Measurements from ENCODE around the gene PIK3C2B.

The PIK3C2B gene

DNA sequence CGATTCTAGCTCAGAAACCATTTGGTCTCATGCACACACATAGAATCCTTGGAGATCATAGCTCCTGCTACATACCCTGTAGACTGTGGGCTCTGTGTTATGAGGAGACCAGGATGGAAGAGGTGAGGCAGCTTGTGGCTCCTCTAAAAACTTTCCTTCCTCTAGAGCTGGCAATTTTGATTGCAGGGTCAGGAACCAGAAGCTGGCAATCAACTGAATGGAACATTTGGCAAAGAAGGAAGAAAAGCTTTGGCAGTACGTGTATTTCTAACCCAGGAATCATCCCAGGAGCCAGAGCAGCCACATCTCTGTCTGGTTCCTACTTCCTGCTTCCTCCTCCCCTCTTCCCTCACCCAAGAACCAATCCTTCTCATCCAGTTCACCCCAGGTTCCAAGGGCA is 15.7 kb downstream of the PIK3C2B start:
- DNase-seq = no peak

DNA sequence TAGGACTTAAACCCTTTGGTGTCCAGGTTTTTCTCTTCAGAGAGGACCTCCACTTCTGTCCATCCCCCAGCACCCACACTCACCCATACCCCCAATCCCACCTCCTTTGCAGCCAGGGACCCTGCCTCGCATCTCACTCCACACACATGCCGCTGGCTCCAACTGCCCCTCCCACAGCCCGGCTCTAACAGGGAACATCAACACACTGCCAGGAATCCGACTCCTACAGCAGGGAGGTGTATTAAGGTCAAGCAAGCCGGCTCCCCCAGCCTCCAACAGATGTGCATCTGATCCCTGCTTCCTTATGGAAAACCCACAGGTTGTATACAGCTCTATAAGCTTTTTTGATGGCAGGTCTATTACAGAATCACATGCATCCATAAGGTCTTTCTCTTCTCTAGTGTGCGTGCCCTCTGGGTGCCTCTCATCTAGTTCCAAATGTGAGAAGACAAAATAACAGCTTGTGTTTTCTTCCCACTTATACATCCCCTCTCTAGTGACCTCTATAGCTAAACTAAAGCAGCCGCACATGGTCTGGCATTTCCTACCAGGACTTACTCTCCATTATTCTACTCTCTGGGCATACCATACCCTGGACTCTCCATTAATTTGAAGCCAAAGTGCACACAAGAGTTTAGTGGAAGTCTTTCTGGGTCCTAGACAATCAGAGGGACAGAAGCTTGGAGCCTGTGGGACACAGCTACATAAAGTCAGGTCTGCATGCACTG is 16.3 kb downstream of the PIK3C2B start:
- DNase-seq = no peak

DNA sequence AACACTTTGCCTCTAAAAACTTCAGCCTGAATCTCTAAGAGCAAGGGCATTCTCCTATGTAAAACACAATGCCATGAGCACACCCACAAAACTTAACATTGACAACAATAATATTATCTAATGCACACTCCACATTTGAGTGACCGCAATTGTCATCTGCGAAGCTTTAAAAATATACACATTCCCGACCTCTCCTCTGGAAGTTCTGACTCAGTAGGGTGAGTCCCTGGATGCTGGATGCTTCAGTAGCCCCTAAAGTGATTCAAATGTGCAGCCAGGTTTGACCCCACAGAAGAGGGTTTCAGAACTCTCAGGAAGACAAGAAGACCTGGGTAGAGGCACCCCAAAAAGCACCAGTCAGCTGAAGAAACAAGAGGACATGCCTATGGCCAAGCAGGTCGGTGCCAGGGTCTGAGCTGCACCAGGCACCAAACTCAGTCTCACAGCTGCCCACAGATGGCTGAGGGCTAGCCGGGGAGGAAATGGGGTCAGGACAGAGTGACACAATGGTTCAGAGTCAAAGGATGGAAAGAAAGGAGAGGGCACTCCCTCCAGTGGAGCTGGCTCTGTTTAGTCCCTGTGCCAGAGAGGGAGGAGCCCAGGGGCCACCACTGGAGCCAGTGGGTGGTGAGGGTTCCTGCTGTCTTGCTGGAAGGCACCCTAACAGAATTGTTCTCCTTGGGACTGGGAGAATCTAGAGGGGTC is 17.4 kb downstream of the PIK3C2B start:
- no peak for DNase-seq

DNA sequence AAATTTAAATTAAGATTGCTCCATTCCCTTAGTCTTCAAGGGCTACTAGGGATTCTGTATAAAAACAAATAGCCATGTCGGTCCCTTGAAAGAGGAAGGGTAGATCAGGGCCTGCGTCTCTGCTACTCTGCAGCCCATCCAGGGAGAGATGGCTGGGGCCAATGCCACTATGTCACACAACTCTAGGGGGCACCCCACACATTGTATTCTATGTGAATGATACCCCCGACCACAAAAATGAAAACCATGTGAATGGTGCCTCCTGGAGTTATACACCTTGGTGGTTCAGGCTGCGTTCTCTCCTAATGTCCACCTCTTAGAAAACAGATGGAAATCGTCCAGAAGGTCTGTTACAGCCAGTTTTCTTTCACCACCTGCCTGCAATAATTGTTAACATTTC is 18.0 kb downstream of the PIK3C2B start:
- no peak for DNase-seq

DNA sequence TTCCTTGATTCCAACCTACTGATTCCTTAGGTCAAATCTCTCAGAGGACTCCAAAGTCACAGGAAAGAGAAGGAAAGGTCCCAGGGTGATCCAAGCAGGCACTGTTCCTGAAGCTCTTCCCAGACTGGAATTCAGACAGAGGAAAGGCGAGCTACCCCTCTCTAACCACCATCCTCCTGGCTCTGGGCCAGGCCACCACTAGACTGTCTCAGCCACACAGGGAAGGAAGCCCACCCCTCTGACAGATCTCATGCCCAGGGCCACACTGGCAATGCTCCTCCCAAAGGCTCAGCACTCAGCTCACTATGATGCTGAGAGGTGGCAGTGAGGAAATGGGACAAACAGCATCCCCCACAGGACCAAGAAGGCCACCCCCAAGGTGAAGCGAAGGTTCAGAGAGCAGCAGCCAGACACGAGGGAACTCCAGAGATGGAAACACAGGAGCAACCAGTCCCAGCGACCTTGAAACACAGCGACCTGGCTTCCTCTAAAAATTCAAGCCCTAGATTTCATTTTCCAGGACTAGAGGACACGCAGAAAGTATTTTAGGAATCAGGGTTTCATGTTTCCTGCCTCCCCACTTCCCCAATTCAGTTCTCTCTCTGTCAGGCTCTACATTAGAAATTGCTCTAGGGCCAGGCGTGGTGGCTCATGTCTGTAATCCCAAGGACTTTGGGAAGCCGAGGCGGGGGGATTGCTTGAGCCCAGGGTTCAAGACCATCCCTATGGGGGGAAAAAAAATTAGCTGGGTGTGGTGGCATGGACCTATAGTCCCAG is 18.8 kb downstream of the PIK3C2B start:
- DNase-seq = no peak

DNA sequence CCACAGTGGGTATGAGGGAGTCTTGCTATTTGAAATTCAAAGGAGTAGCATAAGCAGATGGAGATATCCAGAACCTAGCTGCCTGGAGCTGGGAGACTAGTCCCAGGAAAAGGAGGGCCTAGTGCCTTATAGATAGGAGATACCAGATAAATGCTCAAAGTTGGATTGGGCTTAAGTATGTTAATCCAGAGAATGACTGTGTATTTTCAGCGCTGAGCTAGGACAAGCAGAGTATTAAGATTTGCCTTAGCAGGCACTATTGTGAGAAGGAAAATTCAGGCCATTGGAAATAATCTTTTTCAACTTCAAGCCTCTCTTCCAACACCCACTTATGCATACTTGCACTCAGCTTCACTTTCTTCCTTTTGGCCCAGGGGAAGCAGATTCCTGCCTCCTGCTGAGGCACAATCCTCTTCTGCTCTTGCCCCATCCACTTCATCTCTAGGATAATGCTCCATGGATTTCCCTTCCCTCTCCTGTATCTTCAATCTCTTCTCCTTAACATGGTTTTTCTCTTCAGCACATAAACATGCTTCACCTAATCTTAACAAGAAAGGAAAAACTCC is 21.1 kb downstream of the PIK3C2B start:
- DNase-seq = no peak

DNA sequence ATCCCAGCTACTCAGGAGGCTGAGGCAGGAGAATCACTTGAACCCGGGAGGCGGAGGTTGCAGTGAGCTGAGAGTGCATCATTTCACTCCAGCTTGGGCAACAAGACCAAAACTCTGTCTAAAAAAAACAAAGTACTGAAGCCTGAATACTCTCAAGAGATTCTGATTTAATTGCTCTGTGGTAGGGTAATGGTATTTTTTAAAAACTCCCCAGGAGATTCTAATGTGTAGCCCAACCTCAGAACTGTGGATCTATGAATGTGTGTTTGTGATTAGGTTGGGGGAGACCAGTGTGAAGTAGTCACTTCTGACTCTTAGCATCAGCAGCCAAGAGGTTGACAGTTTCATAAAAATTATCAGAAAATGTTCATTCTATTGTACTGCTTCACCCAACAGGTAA is 21.9 kb downstream of the PIK3C2B start:
- no peak for DNase-seq

DNA sequence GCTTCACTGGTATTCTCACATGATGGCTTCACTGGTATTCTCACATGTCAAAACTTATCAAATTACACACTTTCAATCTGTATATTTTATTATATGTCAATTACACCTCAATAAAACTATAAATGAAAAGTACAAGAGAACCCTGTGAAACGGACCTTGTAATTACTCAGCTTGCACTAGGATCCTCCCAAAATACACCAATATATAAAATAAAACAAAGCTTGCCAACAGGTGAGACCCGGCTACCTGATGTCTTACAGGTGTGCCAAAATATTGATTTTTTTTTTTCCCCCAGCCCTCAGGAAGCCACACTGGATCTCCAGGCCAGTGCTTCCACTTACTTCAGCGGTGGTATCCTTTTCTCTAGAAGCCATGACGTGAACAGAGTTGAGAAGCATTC is 22.9 kb downstream of the PIK3C2B start:
- no peak for DNase-seq

DNA sequence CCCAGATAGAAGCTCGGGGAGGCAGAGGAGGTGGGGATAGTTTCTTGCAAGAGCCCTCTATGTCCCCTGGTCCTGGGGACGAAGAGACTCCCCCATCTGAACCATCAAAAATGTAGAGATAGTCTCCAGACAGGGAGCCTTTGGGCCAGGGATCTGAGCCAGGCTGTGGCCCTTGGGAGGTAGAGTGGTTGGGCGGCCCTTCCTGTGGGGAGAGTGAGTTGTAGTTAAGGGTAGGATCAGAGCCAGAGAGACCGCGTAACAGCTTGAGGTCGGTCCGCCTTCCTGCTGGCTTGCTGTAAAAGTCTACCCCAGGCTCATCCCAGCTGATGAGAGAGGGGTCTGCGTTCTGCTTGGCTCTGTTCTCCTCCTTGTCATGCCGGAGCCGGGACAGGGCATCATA is 25.3 kb downstream of the PIK3C2B start:
- no peak for DNase-seq

DNA sequence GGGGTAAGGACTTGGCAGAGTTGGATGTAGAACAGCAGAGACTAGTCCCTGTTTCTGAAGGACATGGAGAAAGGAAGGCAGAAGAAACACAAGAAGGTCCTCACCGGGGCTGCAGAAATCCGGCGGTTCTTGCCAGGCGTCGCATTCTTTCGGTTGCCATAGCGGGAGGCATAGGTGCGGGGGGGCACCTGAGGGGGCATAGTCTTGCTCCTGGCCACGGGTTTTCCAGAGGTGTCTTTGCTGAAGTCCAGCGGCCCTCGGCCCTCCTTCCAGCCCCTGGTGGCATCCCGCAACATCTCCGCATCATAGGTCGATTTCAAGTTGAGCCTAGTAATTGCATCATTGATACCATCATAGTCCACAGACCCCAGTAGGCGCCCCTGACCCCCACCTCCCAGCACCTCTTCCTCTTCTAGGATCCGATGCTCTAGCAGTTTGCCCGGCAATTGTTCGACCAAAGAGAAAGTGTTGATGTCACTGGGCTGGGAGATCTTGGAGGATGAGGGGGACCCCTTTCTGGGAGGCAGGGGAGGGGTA is 25.8 kb downstream of the PIK3C2B start:
- no peak for DNase-seq

DNA sequence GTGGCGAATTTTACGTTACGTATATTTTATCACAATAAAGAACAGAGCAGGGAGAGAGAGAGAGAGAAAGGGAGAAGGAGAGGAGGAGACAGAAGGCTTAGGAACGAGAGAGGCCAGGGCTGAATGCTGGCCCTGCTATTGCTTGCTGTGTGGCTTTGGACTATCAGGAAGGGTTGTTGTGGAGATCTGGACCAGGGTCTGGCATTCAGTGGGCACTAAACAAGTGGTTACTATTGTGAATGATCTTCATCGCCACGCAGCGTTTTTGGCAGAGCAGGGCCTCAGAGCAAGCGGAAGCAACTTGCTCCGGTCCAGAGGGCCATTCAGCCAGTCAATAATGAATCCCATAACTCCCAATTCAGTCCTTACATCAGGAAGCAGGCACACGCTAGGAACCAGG is 26.4 kb downstream of the PIK3C2B start:
- DNase-seq = no peak

DNA sequence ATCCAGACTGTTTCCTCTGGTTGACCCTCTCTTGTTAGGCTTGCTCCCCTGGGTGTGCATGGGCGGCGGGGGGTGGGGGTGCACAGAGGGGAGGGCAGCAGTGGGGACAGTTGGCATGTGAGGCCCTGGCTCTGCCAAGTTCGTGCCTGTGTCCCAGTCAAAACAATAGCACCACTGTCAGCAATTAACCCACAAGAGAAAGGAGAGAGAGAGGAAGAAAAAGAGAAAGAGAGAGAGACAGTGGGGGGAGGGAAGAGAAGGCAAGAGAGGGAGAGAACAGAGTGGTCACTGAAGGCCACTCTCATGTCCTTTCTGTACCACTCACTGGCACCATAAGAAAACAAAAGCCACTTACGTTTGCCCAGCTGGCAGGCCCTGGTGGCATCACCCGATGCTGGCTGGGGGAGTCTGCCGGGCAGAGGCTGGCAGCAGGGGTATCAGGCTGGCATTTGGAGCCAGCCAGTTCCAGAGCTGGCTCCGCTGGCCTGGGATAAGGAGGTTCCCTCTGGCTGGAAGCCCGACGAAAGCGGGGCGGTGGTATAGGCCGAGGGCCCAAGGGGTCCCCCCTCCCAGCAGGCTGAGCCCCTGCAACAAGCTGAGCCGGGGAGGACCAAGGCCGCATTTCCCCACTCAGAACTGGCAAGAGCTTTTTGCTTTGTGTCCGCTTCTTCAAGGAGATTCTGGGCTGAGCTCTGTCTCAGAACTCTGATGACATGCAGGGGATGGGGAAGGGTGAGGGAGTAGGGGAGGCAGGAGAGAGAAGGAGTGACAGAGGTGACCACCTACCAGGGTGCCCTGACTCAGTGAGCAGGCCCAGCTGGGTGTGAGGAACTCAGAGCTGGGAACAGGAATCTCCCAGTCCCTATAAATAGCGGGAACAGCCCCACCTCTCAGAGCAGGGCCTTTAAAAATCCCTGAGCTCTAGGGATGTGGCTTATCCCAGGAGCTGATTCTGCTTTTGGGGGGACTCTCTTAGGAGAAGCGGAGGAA is 27.9 kb downstream of the PIK3C2B start:
- DNase-seq = no peak

DNA sequence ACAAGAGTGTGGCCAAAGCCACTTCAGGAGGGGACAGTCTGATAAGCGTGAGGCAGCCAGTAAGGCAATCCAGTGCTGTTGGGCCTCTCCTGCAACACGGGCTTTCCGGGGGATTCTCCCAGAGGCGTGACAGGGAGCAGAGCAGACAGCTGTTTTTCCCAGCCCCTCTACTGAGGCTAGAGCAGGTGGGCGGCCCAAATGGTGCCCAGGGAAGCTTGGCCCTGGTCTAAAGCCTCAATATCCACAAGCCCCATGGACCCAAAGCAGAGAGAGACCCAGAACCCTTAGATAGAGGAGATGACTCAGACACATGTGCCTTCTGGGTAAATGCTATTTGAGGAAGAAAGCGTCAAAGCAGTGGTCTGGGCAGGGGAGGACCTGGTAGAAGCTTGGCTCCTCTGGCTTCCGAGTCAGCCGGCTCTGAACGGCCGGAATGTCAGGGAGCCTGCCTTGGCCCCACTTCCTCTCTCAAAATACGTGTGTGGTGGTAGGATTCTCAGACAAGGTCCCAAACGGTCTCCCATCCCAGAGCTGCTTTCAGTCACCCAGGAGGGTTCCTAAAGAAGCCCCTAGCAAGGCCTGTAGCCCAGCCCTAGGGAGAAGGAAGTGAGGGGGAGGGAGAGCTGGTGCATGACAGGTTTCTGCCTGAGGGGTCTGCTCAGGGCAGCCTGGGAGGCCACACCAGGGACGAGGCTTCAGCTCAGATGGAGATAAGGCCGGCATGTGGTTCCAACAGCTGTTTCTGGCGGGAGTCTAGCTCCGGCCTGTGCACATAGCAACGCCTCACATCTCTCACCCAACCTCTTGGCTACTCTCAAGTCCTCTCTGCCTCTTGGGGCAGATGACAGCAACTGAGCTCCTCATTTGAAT is 28.8 kb downstream of the PIK3C2B start:
- no peak for DNase-seq

DNA sequence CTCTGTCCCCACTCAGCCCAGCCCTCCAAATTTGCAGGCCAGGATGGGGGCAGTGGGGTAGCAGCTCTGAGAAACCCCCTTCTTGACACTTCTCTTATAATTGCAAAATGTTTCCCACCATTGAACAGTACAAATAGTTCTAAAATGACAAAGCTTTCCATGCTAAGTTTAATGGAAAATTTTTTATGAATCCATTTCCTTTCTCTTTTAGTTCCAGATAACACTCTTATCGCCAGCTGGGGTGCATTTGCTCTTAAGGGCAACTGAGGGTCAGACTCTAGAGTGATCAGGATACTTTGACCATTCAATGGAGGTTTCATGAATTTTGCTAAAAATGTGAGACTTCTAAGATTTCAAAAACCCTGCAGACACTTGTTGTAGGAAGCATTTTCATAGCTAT is 29.9 kb downstream of the PIK3C2B start:
- DNase-seq = no peak

DNA sequence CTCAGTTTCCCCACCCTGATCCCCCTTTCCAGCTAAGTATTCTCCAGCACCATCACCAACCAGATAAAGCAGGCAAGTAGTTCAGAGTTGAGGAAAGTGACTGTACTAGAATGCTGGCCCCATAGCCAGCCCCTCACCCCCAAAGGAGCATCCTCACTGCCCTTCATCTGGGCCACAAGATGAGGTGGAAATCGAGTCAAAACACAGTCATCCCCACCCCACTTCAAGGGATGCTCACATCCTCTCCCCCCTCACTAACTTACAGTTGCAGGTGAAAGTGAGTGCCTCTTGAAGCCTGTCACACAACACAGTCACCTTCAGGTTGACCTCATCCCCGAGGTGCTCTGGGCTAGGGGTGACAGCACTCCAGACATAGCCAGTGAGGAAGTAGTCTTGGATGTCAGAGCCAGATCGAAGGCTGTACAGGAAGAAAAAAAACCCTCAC is 30.4 kb downstream of the PIK3C2B start:
- DNase-seq = no peak

DNA sequence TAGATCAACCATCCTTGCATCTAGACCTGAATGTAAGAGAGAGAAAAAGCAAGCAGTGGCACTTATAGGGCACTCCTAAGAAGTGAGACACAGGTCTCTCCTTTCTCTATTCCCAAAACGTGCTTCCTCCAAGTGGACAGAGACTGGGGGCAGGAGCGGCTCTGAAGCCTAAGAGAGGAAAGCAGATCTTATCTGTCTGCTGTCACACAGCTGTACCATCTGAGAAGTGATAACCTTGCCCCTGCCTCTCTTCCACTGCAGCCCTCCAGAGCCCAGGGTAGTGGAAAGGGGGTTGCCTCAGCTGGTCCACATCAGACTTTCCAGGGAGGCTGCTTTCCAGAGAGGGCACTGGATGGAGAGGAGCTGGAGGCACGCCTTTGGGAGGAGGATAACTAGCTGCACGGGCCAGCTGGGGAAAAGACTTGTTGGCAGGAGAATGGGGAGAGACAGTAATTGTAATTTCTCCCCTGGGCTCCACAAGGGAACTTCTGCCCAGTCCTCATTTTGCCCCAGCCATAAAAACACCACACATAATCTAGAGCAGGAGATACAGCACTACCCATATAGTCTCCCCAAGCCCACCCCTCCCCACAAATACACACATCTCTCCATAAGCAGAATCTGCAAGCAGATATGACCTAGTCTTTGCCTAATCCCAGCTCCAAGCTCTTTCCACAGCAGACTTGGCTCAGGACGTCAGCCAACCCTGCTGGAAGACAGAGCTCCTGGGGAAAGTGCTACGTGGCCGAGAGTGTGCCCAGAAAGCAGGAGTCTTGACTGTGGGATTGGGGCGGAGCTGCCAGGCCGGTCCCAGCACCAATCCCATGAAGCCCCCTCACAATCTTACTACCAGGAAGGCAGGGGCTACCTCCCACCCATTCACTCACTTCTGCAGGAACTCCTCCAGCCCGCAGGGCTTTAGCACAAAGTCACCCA is 31.2 kb downstream of the PIK3C2B start:
- DNase-seq = no peak

DNA sequence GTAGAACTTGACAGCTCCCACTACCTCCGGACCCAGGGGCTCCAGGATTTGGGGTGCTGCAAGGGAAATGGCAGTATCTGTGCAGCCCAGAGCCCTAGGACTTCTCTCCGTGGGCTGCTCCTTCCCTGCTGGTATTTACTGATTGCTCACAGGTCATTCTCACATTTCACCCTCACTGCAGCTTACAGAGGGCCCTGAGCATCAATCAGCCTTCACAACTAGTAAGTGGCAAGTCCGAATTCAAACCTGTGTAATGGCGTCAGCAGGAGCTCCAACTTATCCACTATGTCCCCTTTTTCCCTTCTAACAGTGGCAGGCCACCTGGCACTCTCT is 32.4 kb downstream of the PIK3C2B start:
- no peak for DNase-seq

DNA sequence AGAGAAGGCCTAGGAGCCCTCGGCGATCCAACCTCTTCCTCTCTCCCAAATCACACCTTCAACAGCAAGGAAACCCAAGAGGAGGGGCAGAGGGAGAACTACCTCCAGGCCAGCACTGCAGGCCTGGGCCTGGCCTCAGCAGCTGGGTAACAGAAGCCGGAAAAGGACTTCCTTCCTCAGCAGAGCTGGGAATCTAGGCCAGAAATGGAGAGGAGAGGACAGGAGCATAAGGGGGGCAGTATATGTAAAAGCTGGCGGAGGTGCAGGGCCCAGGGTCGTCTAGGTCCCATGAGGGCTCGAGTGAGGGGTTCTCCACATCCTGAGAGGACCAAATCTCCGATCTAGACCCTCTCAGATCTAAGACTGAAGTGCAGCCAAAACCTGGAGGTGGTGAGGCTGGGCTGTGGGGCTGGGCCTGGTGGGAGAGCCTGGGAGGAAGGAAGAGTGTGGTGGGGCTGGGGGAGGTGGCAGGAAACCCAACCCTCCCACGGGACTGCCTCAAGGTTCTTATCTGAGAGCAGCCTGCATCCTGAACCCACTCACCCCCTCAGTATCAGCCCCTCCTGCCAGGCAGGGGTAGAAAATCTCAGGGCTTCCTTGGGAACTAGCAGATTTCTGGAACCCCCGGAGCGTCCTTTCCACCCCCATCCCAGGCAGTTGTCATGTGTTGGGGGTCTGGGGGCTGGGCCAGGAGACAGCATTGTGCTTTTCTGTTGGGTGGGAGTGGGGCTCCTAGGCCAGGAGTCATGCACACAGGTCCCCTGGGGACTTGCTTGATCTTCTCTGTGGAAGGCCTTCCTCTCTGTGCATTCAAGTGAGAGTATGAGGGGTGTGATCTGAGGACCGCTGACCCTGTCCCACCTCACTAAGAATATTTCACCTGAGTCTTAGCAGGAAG is 33.0 kb downstream of the PIK3C2B start:
- DNase-seq = peak; percentile 18

DNA sequence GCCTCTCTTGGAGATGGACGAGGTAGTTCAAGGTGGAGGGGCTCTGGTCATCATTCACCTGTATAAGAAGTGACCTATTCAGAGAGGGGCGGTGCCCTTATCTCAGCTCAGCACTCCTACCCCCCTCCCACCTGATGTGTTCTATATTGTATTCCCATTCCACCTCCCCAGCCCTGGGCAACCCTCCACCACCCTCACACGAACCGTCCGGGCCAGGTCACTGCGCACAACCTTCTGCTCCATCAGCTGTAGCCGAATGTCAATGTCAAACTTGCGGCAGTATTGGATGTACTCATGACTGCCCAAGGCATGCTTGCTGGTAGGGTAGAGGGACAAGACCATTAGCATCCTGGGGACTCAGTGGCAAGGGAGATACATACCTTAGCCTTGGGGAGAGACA is 34.3 kb downstream of the PIK3C2B start:
- no peak for DNase-seq
